ENCODE data around the gene IFNL1.
"Not testable (repeated sequence)": the region's sequence is repeated elsewhere in the genome, so short reads cannot be mapped to it uniquely, and the experiment has no call there.

Gene IFNL1

GRCh38 chr19:39264306-39265290 lies 31.6 kb upstream of the IFNL1 start:
- Mint-ChIP-seq H3K27me3 (peaks cover 47 to 58% of the 10 kb centered on the region in 2 donors), H3K4me3 (no peak overlapping the region), H3K36me3 (no peaks in the 10 kb centered on the region), H3K9me3 (no peaks in the 10 kb centered on the region), H3K27ac (no peak overlapping the region), H3K4me1 (peaks cover 0 to 7% of the 10 kb centered on the region in 2 donors)
- DNase-seq = no peak
- peak in 1 of 2 donors; percentile 12 for ATAC-seq (replicated peaks)

GRCh38 chr19:39265321-39265916 lies 30.8 kb upstream of the IFNL1 start:
- Mint-ChIP-seq H3K9me3 (no peaks in the 10 kb centered on the region), H3K36me3 (no peaks in the 10 kb centered on the region), H3K4me1 (peaks cover 0 to 7% of the 10 kb centered on the region in 2 donors), H3K27ac (no peak overlapping the region), H3K27me3 (peaks cover 54 to 67% of the 10 kb centered on the region in 2 donors), H3K4me3 (no peak overlapping the region)
- DNase-seq = no peak
- ATAC-seq (replicated peaks) = no peak

- not testable (repeated sequence) for DNase-seq, H3K36me3 Mint-ChIP-seq, H3K9me3 Mint-ChIP-seq, H3K27ac Mint-ChIP-seq, H3K4me1 Mint-ChIP-seq, H3K4me3 Mint-ChIP-seq
- peak; percentile 46 to 67 for ATAC-seq (replicated peaks)
- peaks cover 46 to 55% of the 10 kb centered on the region in 2 donors for H3K27me3 Mint-ChIP-seq
These were observed 28.1 kb upstream of the IFNL1 start, which contains the start of gene IFNL2 for GRCh38 chr19:39268085-39268484. Gene IFNL2, plus strand, starts transcription at chr19:39268396. Its CDS starts 173 bp downstream, at chr19:39268569.

- H3K36me3 Mint-ChIP-seq; H3K4me3 Mint-ChIP-seq; H3K4me1 Mint-ChIP-seq; ATAC-seq (replicated peaks); DNase-seq; H3K9me3 Mint-ChIP-seq; H3K27ac Mint-ChIP-seq: not testable (repeated sequence)
- peaks cover 40 to 49% of the 10 kb centered on the region in 2 donors for H3K27me3 Mint-ChIP-seq
These were observed 27.5 kb upstream of the IFNL1 start for GRCh38 chr19:39268531-39269223.

GRCh38 chr19:39269369-39269768 lies 26.8 kb upstream of the IFNL1 start:
- H3K9me3 Mint-ChIP-seq; H3K36me3 Mint-ChIP-seq; DNase-seq; ATAC-seq (replicated peaks); H3K4me1 Mint-ChIP-seq; H3K4me3 Mint-ChIP-seq; H3K27ac Mint-ChIP-seq: not testable (repeated sequence)
- peaks cover 34 to 42% of the 10 kb centered on the region in 2 donors for H3K27me3 Mint-ChIP-seq

- no peak for ATAC-seq (replicated peaks)
- H3K36me3 Mint-ChIP-seq = no peaks in the 10 kb centered on the region
- no peak for DNase-seq
- H3K27me3 Mint-ChIP-seq = peaks cover 29 to 35% of the 10 kb centered on the region in 2 donors
- no peak overlapping the region for H3K4me3 Mint-ChIP-seq
- H3K9me3 Mint-ChIP-seq = no peaks in the 10 kb centered on the region
- H3K27ac Mint-ChIP-seq = no peak overlapping the region
- peaks cover 0 to 2% of the 10 kb centered on the region in 2 donors for H3K4me1 Mint-ChIP-seq
These were observed 26.0 kb upstream of the IFNL1 start for GRCh38 chr19:39270036-39270871.

- ATAC-seq (replicated peaks); H3K27ac Mint-ChIP-seq; H3K9me3 Mint-ChIP-seq; H3K4me1 Mint-ChIP-seq; DNase-seq; H3K36me3 Mint-ChIP-seq; H3K4me3 Mint-ChIP-seq: not testable (repeated sequence)
- peaks cover 18 to 32% of the 10 kb centered on the region in 2 donors for H3K27me3 Mint-ChIP-seq
These were observed 22.3 kb upstream of the IFNL1 start for GRCh38 chr19:39273859-39274258.

GRCh38 chr19:39275578-39275977 lies 20.6 kb upstream of the IFNL1 start:
- H3K27ac Mint-ChIP-seq = no peak overlapping the region
- peaks cover 5 to 19% of the 10 kb centered on the region in 2 donors for H3K27me3 Mint-ChIP-seq
- no peak overlapping the region for H3K4me3 Mint-ChIP-seq
- no peak for DNase-seq
- no peak for ATAC-seq (replicated peaks)
- no peaks in the 10 kb centered on the region for H3K36me3 Mint-ChIP-seq
- H3K4me1 Mint-ChIP-seq = no peaks in the 10 kb centered on the region
- H3K9me3 Mint-ChIP-seq = no peaks in the 10 kb centered on the region

- Mint-ChIP-seq H3K4me1 (no peaks in the 10 kb centered on the region), H3K9me3 (peaks cover 0 to 3% of the 10 kb centered on the region in 2 donors), H3K27ac (no peak overlapping the region), H3K4me3 (no peak overlapping the region), H3K27me3 (peaks cover 0 to 17% of the 10 kb centered on the region in 2 donors), H3K36me3 (no peaks in the 10 kb centered on the region)
- DNase-seq (no peak), ATAC-seq (replicated peaks) (no peak)
These were observed 19.5 kb upstream of the IFNL1 start for GRCh38 chr19:39276740-39277139.

- no peak overlapping the region for H3K27ac Mint-ChIP-seq
- ATAC-seq (replicated peaks) (no peak), DNase-seq (no peak)
- no peaks in the 10 kb centered on the region for H3K36me3 Mint-ChIP-seq
- H3K4me3 Mint-ChIP-seq = no peak overlapping the region
- no peaks in the 10 kb centered on the region for H3K4me1 Mint-ChIP-seq
- peaks cover 0 to 17% of the 10 kb centered on the region in 2 donors for H3K27me3 Mint-ChIP-seq
- H3K9me3 Mint-ChIP-seq = peaks cover 1 to 3% of the 10 kb centered on the region in 2 donors
These were observed 18.6 kb upstream of the IFNL1 start for GRCh38 chr19:39277598-39277997.

GRCh38 chr19:39282021-39282420 lies 14.2 kb upstream of the IFNL1 start:
- Mint-ChIP-seq H3K27ac (no peak overlapping the region), H3K4me1 (no peaks in the 10 kb centered on the region), H3K4me3 (no peak overlapping the region), H3K9me3 (peaks cover 7 to 8% of the 10 kb centered on the region in 2 donors), H3K36me3 (peaks cover 0 to 2% of the 10 kb centered on the region in 2 donors), H3K27me3 (peaks cover 5 to 37% of the 10 kb centered on the region in 2 donors)
- DNase-seq = no peak
- ATAC-seq (replicated peaks) = no peak

- ATAC-seq (replicated peaks) (no peak), DNase-seq (no peak)
- peaks cover 8 to 10% of the 10 kb centered on the region in 2 donors for H3K9me3 Mint-ChIP-seq
- no peak overlapping the region for H3K27ac Mint-ChIP-seq
- H3K36me3 Mint-ChIP-seq = peaks cover 0 to 2% of the 10 kb centered on the region in 2 donors
- H3K4me3 Mint-ChIP-seq = no peak overlapping the region
- H3K4me1 Mint-ChIP-seq = peaks cover 0 to 6% of the 10 kb centered on the region in 2 donors
- H3K27me3 Mint-ChIP-seq = peaks cover 5 to 29% of the 10 kb centered on the region in 2 donors
These were observed 12.2 kb upstream of the IFNL1 start for GRCh38 chr19:39284032-39284431.

- no peak for ATAC-seq (replicated peaks)
These were observed 2.8 kb upstream of the IFNL1 start for GRCh38 chr19:39293394-39293793.

More at GRCh38 chr19:39293394-39293793, 2.8 kb upstream of the IFNL1 start:
- H3K27ac Mint-ChIP-seq = no peak overlapping the region
- H3K27me3 Mint-ChIP-seq = peaks cover 22 to 23% of the 10 kb centered on the region in 2 donors
- no peaks in the 10 kb centered on the region for H3K36me3 Mint-ChIP-seq
- no peaks in the 10 kb centered on the region for H3K9me3 Mint-ChIP-seq
- H3K4me1 Mint-ChIP-seq = peaks cover 0 to 2% of the 10 kb centered on the region in 2 donors
- DNase-seq = no peak
- no peak overlapping the region for H3K4me3 Mint-ChIP-seq
